Measurements from ENCODE around the gene MYO18A. TPM values are rescaled to one million over a fixed set of nuclear protein-coding genes. Genes with fewer than 3 reads are reported as not detected.
A peak's percentile ranks its signal among the peaks of the same experiment; 100 is the strongest.

The MYO18A gene, protein sequence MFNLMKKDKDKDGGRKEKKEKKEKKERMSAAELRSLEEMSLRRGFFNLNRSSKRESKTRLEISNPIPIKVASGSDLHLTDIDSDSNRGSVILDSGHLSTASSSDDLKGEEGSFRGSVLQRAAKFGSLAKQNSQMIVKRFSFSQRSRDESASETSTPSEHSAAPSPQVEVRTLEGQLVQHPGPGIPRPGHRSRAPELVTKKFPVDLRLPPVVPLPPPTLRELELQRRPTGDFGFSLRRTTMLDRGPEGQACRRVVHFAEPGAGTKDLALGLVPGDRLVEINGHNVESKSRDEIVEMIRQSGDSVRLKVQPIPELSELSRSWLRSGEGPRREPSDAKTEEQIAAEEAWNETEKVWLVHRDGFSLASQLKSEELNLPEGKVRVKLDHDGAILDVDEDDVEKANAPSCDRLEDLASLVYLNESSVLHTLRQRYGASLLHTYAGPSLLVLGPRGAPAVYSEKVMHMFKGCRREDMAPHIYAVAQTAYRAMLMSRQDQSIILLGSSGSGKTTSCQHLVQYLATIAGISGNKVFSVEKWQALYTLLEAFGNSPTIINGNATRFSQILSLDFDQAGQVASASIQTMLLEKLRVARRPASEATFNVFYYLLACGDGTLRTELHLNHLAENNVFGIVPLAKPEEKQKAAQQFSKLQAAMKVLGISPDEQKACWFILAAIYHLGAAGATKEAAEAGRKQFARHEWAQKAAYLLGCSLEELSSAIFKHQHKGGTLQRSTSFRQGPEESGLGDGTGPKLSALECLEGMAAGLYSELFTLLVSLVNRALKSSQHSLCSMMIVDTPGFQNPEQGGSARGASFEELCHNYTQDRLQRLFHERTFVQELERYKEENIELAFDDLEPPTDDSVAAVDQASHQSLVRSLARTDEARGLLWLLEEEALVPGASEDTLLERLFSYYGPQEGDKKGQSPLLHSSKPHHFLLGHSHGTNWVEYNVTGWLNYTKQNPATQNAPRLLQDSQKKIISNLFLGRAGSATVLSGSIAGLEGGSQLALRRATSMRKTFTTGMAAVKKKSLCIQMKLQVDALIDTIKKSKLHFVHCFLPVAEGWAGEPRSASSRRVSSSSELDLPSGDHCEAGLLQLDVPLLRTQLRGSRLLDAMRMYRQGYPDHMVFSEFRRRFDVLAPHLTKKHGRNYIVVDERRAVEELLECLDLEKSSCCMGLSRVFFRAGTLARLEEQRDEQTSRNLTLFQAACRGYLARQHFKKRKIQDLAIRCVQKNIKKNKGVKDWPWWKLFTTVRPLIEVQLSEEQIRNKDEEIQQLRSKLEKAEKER (N-terminal part only)
- polyA plus RNA-seq (18.4 to 26.6 TPM (median 20.0 TPM) in 3 replicates), polyA minus RNA-seq (43.5 to 142 TPM (median 64.0 TPM) in 3 replicates)
- 132 TPM for polyA plus RNA-seq (2011; ENCODE audit: low read depth)
- polyA plus RNA-seq (2011; cell fraction: cytosol; rRNA removed): 13.5 and 22.0 TPM in 2 replicates
- 129 and 141 TPM in 2 replicates for polyA plus RNA-seq (2011; cell fraction: nucleus; rRNA removed)
- polyA plus RNA-seq (2012; ENCODE audit: low replicate concordance): 70.9 and 78.4 TPM in 2 replicates
- polyA minus RNA-seq (2011; cell fraction: cytosol; rRNA and poly(A)+ RNA removed): 32.6 TPM
- 71.2 and 113 TPM in 2 replicates for polyA minus RNA-seq (2011; cell fraction: nucleus; rRNA and poly(A)+ RNA removed)

DNA sequence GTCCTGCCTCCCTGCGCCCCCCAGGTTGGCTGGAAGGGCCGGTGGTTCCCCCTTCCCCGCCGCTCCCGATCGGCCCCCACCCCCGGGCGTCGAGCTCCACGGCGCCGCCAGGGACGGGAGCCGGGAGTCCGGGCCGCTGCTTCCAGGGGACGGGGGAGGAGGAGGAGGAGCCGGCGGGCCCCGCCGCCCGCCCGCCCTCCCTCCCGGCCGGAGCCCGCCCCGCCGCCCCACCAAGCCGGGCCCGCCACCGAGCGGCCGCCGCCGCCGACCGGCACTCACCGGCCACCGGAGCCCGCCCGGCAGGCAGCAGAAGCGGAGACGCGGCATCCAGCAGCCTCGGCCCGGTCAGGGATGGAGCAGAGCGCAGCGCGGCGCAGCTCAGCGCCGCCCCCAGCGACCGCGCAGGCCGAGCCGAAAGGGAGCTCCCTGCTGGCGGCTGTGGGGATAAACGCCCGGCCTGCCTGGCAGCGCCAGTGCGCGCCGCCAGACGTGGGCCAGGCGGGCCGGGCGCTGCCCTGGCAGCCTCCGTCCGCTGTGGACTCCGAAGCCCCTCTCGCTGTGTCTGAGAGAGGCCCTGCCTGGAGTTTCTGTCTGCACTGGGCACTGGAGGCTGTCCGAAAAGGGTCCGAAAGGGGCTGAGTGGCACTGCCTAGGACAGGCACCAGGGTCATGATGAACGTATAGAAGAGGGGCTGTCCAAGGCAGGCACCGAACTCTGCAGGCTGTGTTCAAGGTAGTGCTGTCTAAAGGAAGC is at the start of gene MYO18A:
Gene MYO18A (minus strand): TSS at position 365 of the 754 bp plus-strand sequence. CDS start 13,458 bp downstream, outside the sequence.
- Histone ChIP-seq H3K9me3 (ENCODE audit: control insufficient read depth, low read depth, low read length) (no peaks in the 10 kb centered on the region), H3K4me2 (ENCODE audit: control insufficient read depth, extremely low read depth, insufficient read depth, low read depth, low read length) (peak within 1 kb of the TSS; percentile 87), H3K9ac (ENCODE audit: control insufficient read depth, extremely low read depth, insufficient read depth, low read length) (peak within 1 kb of the TSS; percentile 91), H3K4me3 (ENCODE audit: control insufficient read depth in 2 of 3, extremely low read depth in 1 of 3, insufficient read depth in 2 of 3, low read depth in 1 of 3, low read length in 3 of 3) (peak within 1 kb of the TSS; percentile 55 to 87 (median 78)), H4K20me1 (ENCODE audit: control insufficient read depth, extremely low read depth, insufficient read depth, low read length) (no peaks in the 10 kb centered on the region), H3K27me3 (ENCODE audit: control insufficient read depth, extremely low read depth, insufficient read depth, low read length) (no peaks in the 10 kb centered on the region), H2AFZ (ENCODE audit: control insufficient read depth, low read length) (peak within 1 kb of the TSS; percentile 96), H3K9me1 (ENCODE audit: control insufficient read depth, extremely low read depth, insufficient read depth, low read length) (no peaks in the 10 kb centered on the region), H3K27ac (ENCODE audit: control insufficient read depth, insufficient read depth, low read length) (peak within 1 kb of the TSS; percentile 93), H3K4me1 (ENCODE audit: control insufficient read depth, extremely low read depth, insufficient read depth, low read length) (peaks cover 46% of the 10 kb centered on the region), H3K36me3 (ENCODE audit: control insufficient read depth in 2 of 2, extremely low read depth in 1 of 2, insufficient read depth in 2 of 2, low read length in 2 of 2) (no peaks in the 10 kb centered on the region), H3K79me2 (ENCODE audit: control insufficient read depth, insufficient read depth, low read length) (peaks cover 26% of the 10 kb centered on the region)
- FAIRE-seq (no peak), DNase-seq (ENCODE audit: low read depth, low spot score) (no peak)
- dilution Hi-C loops (cut with MboI; ENCODE audit: extremely low pct_ligation_motif_present, low sequenced_read_pairs): no loop called here
- TF ChIP-seq EZH2 (IDR thresholded peaks at IDR 0.05; ENCODE audit: low read length): no peak
- TF ChIP-seq, protein P1, sequence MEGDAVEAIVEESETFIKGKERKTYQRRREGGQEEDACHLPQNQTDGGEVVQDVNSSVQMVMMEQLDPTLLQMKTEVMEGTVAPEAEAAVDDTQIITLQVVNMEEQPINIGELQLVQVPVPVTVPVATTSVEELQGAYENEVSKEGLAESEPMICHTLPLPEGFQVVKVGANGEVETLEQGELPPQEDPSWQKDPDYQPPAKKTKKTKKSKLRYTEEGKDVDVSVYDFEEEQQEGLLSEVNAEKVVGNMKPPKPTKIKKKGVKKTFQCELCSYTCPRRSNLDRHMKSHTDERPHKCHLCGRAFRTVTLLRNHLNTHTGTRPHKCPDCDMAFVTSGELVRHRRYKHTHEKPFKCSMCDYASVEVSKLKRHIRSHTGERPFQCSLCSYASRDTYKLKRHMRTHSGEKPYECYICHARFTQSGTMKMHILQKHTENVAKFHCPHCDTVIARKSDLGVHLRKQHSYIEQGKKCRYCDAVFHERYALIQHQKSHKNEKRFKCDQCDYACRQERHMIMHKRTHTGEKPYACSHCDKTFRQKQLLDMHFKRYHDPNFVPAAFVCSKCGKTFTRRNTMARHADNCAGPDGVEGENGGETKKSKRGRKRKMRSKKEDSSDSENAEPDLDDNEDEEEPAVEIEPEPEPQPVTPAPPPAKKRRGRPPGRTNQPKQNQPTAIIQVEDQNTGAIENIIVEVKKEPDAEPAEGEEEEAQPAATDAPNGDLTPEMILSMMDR (optimal IDR thresholded peaks at IDR 0.05 in 1 of 3, IDR thresholded peaks at IDR 0.05 in 1 of 3, conservative IDR thresholded peaks at IDR 0.05 in 1 of 3; ENCODE audit: extremely low read depth in 1 of 3, insufficient read depth in 2 of 3, low read length in 3 of 3): peak; percentile 67 to 89 (median 79)

All from keratinocyte (primary cell).